HEK293 (cell line): ENCODE data around the gene ARHGEF26.

ENCODE experiments used
- CTCF ChIA-PET: fragments of 350-600 bp; formaldehyde crosslinking; extraction: SDS; loops from one replicate; lab custom pipeline; 2021; ENCODE audit warnings: antibody characterized with exemption; lab: Yijun Ruan, JAX
- POLR2A ChIA-PET: fragments of 300-600 bp; formaldehyde crosslinking; extraction: SDS; loops from one replicate; lab custom pipeline; 2020; ENCODE audit warnings: antibody characterized with exemption, inconsistent platforms; lab: Yijun Ruan, JAX
- H3K27ac ChIP-seq: fragments of 200-500 bp; sonication (Bioruptor generic); 2 replicates; pipeline ENCODE4 v1.5.1; 2014; ENCODE audit warnings: low read depth, low read length, control low read depth, inconsistent platforms; ENCODE audit errors: extremely low read depth
- H3K36me3 ChIP-seq, 2 experiments: fragments of 200-500 bp in 1 of 2; sonication (Bioruptor generic) in 1 of 2; 1 replicate in 1 of 2; 2 replicates in 1 of 2; pipeline ENCODE4 v1.5.1; 2014 to 2017; ENCODE audit warnings: inconsistent platforms in 2 of 2, low read length in 2 of 2; ENCODE audit not compliant: control insufficient read depth in 2 of 2, insufficient read depth in 1 of 2
- H3K4me1 ChIP-seq: fragments of 200-500 bp; sonication (Bioruptor generic); 2 replicates; pipeline ENCODE4 v1.5.1; 2014; ENCODE audit warnings: mild to moderate bottlenecking, low read length, inconsistent platforms; ENCODE audit not compliant: control insufficient read depth, insufficient read depth
- H3K4me3 ChIP-seq: 2 replicates; pipeline ENCODE4 v1.5.1; 2011; ENCODE audit warnings: low read depth, mild to moderate bottlenecking, control low read depth, low read length, moderate library complexity
- H3K9me3 ChIP-seq: fragments of 200-500 bp; sonication (Bioruptor generic); 2 replicates; pipeline ENCODE4 v1.5.1; 2014; ENCODE audit warnings: low read depth, low read length, inconsistent platforms; ENCODE audit not compliant: control insufficient read depth, insufficient read depth
- HOXD13 ChIP-seq: sonication (generic); formaldehyde crosslinking; IDR thresholded peaks from 2 replicates; pipeline ENCODE4 v1.8.0; 2022; ENCODE audit warnings: missing genetic modification reagents, borderline replicate concordance
- OSR2 ChIP-seq: fragments of 450-650 bp; formaldehyde crosslinking; IDR thresholded peaks from 2 replicates; pipeline ENCODE4 v1.5.1; 2016; ENCODE audit warnings: missing biosample characterization, missing genetic modification characterization
- RBAK ChIP-seq: fragments of 450-650 bp; formaldehyde crosslinking; IDR thresholded peaks from 2 replicates; pipeline ENCODE4 v1.5.1; 2016; ENCODE audit warnings: missing biosample characterization, missing genetic modification characterization
- REST ChIP-seq: fragments of 450-650 bp; formaldehyde crosslinking; IDR thresholded peaks from 2 replicates; pipeline ENCODE4 v1.5.1; 2016; ENCODE audit warnings: missing biosample characterization, missing genetic modification characterization
- TCF7L2 ChIP-seq: IDR thresholded peaks from 2 replicates; pipeline ENCODE4 v1.6.1; 2011; ENCODE audit warnings: low read depth, mild to moderate bottlenecking, inconsistent platforms, low read length, moderate library complexity, borderline replicate concordance
- ZBTB8A ChIP-seq: fragments of 450-650 bp; formaldehyde crosslinking; IDR thresholded peaks from 2 replicates; pipeline ENCODE4 v1.5.1; 2016; ENCODE audit warnings: missing biosample characterization, missing genetic modification characterization
- ZFHX2 ChIP-seq: fragments of 450-650 bp; formaldehyde crosslinking; conservative IDR thresholded peaks from 2 replicates; pipeline ENCODE4 v1.5.1; 2016; ENCODE audit warnings: missing biosample characterization, missing genetic modification characterization
- ZFP3 ChIP-seq: fragments of 450-650 bp; formaldehyde crosslinking; IDR thresholded peaks from 2 replicates; pipeline ENCODE4 v1.5.1; 2016; ENCODE audit warnings: low read depth, missing biosample characterization, missing genetic modification characterization
- ZFP41 ChIP-seq: fragments of 450-650 bp; formaldehyde crosslinking; IDR thresholded peaks from 2 replicates; pipeline ENCODE4 v1.5.1; 2016; ENCODE audit warnings: missing biosample characterization, missing genetic modification characterization, borderline replicate concordance
- ZNF132 ChIP-seq: fragments of 450-650 bp; formaldehyde crosslinking; IDR thresholded peaks from 2 replicates; pipeline ENCODE4 v1.5.1; 2017; ENCODE audit warnings: missing biosample characterization, missing genetic modification characterization, borderline replicate concordance
- ZNF155 ChIP-seq: fragments of 450-650 bp; formaldehyde crosslinking; IDR thresholded peaks from 2 replicates; pipeline ENCODE4 v1.5.1; 2016; ENCODE audit warnings: missing biosample characterization, missing genetic modification characterization
- ZNF211 ChIP-seq: fragments of 450-650 bp; formaldehyde crosslinking; IDR thresholded peaks from 2 replicates; pipeline ENCODE4 v1.5.1; 2016; ENCODE audit warnings: low read depth, missing biosample characterization, missing genetic modification characterization
- ZNF214 ChIP-seq: fragments of 450-650 bp; formaldehyde crosslinking; IDR thresholded peaks from 2 replicates; pipeline ENCODE4 v1.5.1; 2017; ENCODE audit warnings: missing biosample characterization, mild to moderate bottlenecking, missing genetic modification characterization, borderline replicate concordance
- ZNF223 ChIP-seq: fragments of 450-650 bp; formaldehyde crosslinking; IDR thresholded peaks from 2 replicates; pipeline ENCODE4 v1.5.1; 2016; ENCODE audit warnings: missing biosample characterization, missing genetic modification characterization
- ZNF248 ChIP-seq: fragments of 450-650 bp; formaldehyde crosslinking; IDR thresholded peaks from 2 replicates; pipeline ENCODE4 v1.5.1; 2017; ENCODE audit warnings: missing biosample characterization, missing genetic modification characterization
- ZNF335 ChIP-seq: fragments of 450-650 bp; formaldehyde crosslinking; conservative IDR thresholded peaks from 2 replicates; pipeline ENCODE4 v1.5.1; 2016; ENCODE audit warnings: missing biosample characterization, missing genetic modification characterization
- ZNF391 ChIP-seq: fragments of 450-650 bp; formaldehyde crosslinking; IDR thresholded peaks from 2 replicates; pipeline ENCODE4 v1.5.1; 2016; ENCODE audit warnings: low read depth, missing biosample characterization, missing genetic modification characterization, borderline replicate concordance
- ZNF416 ChIP-seq: fragments of 450-650 bp; formaldehyde crosslinking; IDR thresholded peaks from 2 replicates; pipeline ENCODE4 v1.5.1; 2016; ENCODE audit warnings: missing biosample characterization, missing genetic modification characterization
- ZNF426 ChIP-seq: fragments of 450-650 bp; formaldehyde crosslinking; IDR thresholded peaks from 2 replicates; pipeline ENCODE4 v1.5.1; 2017; ENCODE audit warnings: missing biosample characterization, missing genetic modification characterization, mild to moderate bottlenecking, inconsistent platforms, moderate library complexity
- ZNF473 ChIP-seq: fragments of 450-650 bp; formaldehyde crosslinking; IDR thresholded peaks from 2 replicates; pipeline ENCODE4 v1.5.1; 2017; ENCODE audit warnings: missing biosample characterization, missing genetic modification characterization
- ZNF530 ChIP-seq: fragments of 450-650 bp; formaldehyde crosslinking; IDR thresholded peaks from 2 replicates; pipeline ENCODE4 v1.5.1; 2016; ENCODE audit warnings: low read depth, missing biosample characterization, missing genetic modification characterization
- ZNF544 ChIP-seq: fragments of 450-650 bp; formaldehyde crosslinking; IDR thresholded peaks from 2 replicates; pipeline ENCODE4 v1.5.0; 2017; ENCODE audit warnings: missing biosample characterization, missing genetic modification characterization
- ZNF558 ChIP-seq: fragments of 450-650 bp; formaldehyde crosslinking; IDR thresholded peaks from 2 replicates; pipeline ENCODE4 v1.5.1; 2016; ENCODE audit warnings: missing biosample characterization, missing genetic modification characterization
- ZNF621 ChIP-seq: fragments of 450-650 bp; formaldehyde crosslinking; IDR thresholded peaks from 2 replicates; pipeline ENCODE4 v1.5.1; 2017; ENCODE audit warnings: missing biosample characterization, missing genetic modification characterization
- ZNF623 ChIP-seq: fragments of 450-650 bp; formaldehyde crosslinking; IDR thresholded peaks from 2 replicates; pipeline ENCODE4 v1.5.1; 2016; ENCODE audit warnings: missing biosample characterization, missing genetic modification characterization
- ZNF624 ChIP-seq: fragments of 450-650 bp; formaldehyde crosslinking; IDR thresholded peaks from 2 replicates; pipeline ENCODE4 v1.5.1; 2017; ENCODE audit warnings: missing biosample characterization, missing genetic modification characterization
- ZNF654 ChIP-seq: fragments of 450-650 bp; formaldehyde crosslinking; IDR thresholded peaks from 2 replicates; pipeline ENCODE4 v1.5.1; 2016; ENCODE audit warnings: low read depth, missing biosample characterization, missing genetic modification characterization
- ZNF785 ChIP-seq: fragments of 450-650 bp; formaldehyde crosslinking; IDR thresholded peaks from 2 replicates; pipeline ENCODE4 v1.5.1; 2016; ENCODE audit warnings: missing biosample characterization, missing genetic modification characterization

Gene ARHGEF26

GRCh38 chr3:154169796-154170110 is 48.6 kb downstream of the ARHGEF26 start:
- H3K4me3 ChIP-seq: no peak overlapping the region
- no peaks in the 10 kb centered on the region for H3K9me3 ChIP-seq
- no peaks in the 10 kb centered on the region for H3K4me1 ChIP-seq
- TF ChIP-seq ZNF155 (tag by site-specific recombination) (no peak), ZNF416 (tag by site-specific recombination) (no peak), ZFP41 (tag by site-specific recombination) (no peak), ZNF530 (no peak), ZNF473 (tag by site-specific recombination) (no peak), ZFHX2 (tag by site-specific recombination) (no peak), ZFP3 (no peak), HOXD13 (CRISPR knock-in tag) (no peak), ZNF621 (tag by site-specific recombination) (no peak), ZNF335 (tag by site-specific recombination) (no peak), ZNF223 (tag by site-specific recombination) (no peak), ZNF624 (tag by site-specific recombination) (no peak)
- no peaks in the 10 kb centered on the region for H3K36me3 ChIP-seq
- ChIA-PET POLR2A (no interaction called here), CTCF (no interaction called here)
- H3K27ac ChIP-seq: no peak overlapping the region

GRCh38 chr3:154170300-154170699 is 49.1 kb downstream of the ARHGEF26 start:
- Histone ChIP-seq H3K27ac (no peak overlapping the region), H3K4me3 (no peak overlapping the region), H3K36me3 (no peaks in the 10 kb centered on the region), H3K9me3 (no peaks in the 10 kb centered on the region), H3K4me1 (no peaks in the 10 kb centered on the region)
- ChIA-PET CTCF (interaction anchor here (0.6 kb wide), 1 partner anchor 1713 kb away, joined by 3 read pairs; no protein-coding TSS in a partner anchor), POLR2A (no interaction called here)
- TF ChIP-seq ZNF211 (no peak), REST (tag by site-specific recombination) (no peak), ZNF544 (tag by site-specific recombination) (no peak), ZNF248 (no peak), ZFP3 (no peak), ZNF214 (tag by site-specific recombination) (no peak), ZNF785 (tag by site-specific recombination) (no peak), ZNF426 (tag by site-specific recombination) (no peak), TCF7L2 (no peak), ZNF654 (tag by site-specific recombination) (no peak), ZBTB8A (tag by site-specific recombination) (no peak), OSR2 (tag by site-specific recombination) (no peak), ZNF558 (tag by site-specific recombination) (no peak), ZNF132 (tag by site-specific recombination) (no peak), ZNF623 (tag by site-specific recombination) (no peak), ZNF391 (tag by site-specific recombination) (no peak), RBAK (tag by site-specific recombination) (no peak), ZNF530 (no peak)
